AG04449 (cell line): ENCODE results near the gene GTF2B.

ENCODE experiments used
- CTCF ChIA-PET: fragments of 350-600 bp; formaldehyde crosslinking; extraction: SDS; loops from one replicate; lab custom pipeline; 2021; ENCODE audit warnings: antibody characterized with exemption; lab: Yijun Ruan, JAX
- POLR2A ChIA-PET: fragments of 400-600, 350-600 bp; formaldehyde crosslinking; extraction: SDS; loops from one replicate; lab custom pipeline; 2020; ENCODE audit warnings: antibody characterized with exemption, inconsistent platforms; lab: Yijun Ruan, JAX
- DNase-seq: peaks from one replicate; pipeline ENCODE4 v3.0.0-alpha.2; 2010; ENCODE audit warnings: low read depth, low spot score
- H3K4me3 ChIP-seq: 2 replicates; pipeline ENCODE4 v1.5.1; 2011; ENCODE audit warnings: low read depth, mild to moderate bottlenecking, control low read depth, low read length
- CTCF ChIP-seq: IDR thresholded peaks from one replicate; pipeline ENCODE4 v1.5.1; 2011; ENCODE audit warnings: mild to moderate bottlenecking, moderate library complexity, low read length, control low read depth, inconsistent platforms; ENCODE audit not compliant: insufficient read depth; ENCODE audit errors: missing control alignments

The GTF2B gene

GRCh38 chr1:88812366-88812765 lies 79.0 kb downstream of the GTF2B start:
- CTCF ChIA-PET, result no interaction called here

GRCh38 chr1:88803444-88803843 lies 87.9 kb downstream of the GTF2B start:
- no peak for DNase-seq
- no peak overlapping the region for H3K4me3 ChIP-seq
- no peak for TF ChIP-seq CTCF
- ChIA-PET POLR2A (no interaction called here), CTCF (interaction anchor here (2.0 kb wide), 1 partner anchor 74 kb away, joined by 5 read pairs; no protein-coding TSS in a partner anchor)

More at GRCh38 chr1:88812366-88812765, 79.0 kb downstream of the GTF2B start:
- H3K4me3 ChIP-seq, result no peak overlapping the region
- TF ChIP-seq CTCF, result no peak
- DNase-seq, result no peak
- POLR2A ChIA-PET, result no interaction called here

GRCh38 chr1:88802950-88803349 lies 88.4 kb downstream of the GTF2B start:
- ChIA-PET CTCF (interaction anchor here (2.0 kb wide), 1 partner anchor 74 kb away, joined by 5 read pairs; no protein-coding TSS in a partner anchor), POLR2A (no interaction called here)
- no peak overlapping the region for H3K4me3 ChIP-seq
- DNase-seq, result peak; percentile 21
- TF ChIP-seq CTCF, result no peak
